NCI-H2227 (cell line): ENCODE measurements around the gene HSF4.

Experiments used
- DNase-seq: peaks from one replicate; lab custom pipeline; 2025; ENCODE audit not compliant: unreplicated experiment; lab: John Stamatoyannopoulos, UW

HSF4 gene

DNA sequence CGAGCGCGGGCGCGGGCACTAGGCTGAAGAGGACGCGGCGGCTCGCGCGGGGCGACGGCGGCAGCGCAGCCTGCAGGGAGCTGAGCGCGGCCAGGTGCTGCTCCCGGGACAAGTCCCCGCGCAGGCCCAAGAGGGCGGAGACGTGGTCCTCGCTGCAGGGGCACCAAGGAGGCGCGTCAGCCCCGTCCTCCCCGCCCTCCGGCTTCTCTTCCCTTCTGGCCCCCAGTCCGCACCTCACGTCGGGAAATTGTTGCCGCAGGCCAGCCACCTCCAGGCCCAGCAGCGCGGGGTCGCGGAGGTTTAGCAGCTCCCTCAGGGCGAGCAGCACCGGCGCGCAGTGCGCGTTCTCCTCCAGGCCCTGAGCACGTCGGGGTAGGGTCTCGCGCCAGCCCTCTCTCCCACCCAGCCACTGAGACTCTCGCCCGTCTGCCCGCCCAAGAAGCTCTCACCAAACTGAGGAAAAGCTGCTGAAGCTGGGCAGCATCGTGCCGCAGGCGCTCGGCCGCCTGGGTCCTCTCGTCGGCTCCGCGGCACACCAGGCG lies 20.0 kb downstream of the HSF4 start:
- DNase-seq = peak; percentile 70

DNA sequence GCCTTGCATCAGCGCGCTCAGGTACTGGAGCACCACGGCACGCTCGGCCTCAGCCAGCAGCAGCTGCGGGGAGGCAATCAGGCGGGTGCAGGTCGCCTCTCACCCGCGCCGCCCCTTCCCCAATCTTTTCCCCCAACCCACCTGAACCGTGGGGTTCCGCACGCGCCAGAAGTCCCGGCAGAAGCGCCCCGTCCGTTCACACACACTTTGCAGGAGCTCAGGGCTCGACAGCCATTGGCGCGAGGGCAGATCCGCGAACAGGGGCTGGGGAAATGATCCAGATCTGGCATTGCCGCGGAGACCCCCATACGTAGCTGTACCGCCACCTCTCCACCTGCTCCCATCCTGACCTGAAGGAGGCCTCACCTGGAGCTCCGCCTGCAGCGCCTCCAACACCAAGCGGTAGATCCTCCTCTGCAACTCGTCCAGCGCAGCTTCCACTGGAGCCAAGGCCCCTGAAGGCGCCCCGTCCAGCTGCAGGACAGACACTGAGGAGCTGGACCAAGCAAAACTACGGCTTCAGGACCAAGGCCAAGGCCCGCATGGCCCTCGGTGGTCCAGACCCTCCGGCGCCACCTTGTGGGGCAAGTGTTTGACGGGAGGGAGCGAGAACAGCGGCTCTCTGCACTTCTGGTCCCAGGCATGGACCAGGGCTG lies 20.6 kb downstream of the HSF4 start:
- DNase-seq = peak; percentile 67

DNA sequence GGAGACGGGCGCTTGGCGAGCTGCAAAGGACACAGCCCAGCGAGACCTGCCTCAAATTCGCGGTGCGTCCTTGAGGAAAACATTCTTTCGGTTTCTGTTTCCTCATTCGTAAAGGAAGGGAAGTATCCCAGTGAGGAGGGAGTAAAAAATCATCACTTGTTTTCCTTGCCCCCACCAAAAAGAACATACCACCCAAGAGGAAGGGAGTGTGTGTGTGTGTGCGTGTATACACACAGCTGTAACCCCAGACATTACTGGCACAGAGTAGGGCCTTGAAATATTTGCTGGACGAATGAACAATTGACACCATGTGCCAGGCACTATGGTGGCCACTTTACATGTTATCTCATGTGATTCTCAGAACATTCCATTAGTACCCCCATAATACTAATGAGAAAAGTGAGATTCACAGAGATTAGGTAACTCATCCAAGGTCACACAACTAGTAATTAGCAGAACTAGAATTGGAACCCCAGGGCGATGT lies 21.1 kb downstream of the HSF4 start:
- DNase-seq = no peak

DNA sequence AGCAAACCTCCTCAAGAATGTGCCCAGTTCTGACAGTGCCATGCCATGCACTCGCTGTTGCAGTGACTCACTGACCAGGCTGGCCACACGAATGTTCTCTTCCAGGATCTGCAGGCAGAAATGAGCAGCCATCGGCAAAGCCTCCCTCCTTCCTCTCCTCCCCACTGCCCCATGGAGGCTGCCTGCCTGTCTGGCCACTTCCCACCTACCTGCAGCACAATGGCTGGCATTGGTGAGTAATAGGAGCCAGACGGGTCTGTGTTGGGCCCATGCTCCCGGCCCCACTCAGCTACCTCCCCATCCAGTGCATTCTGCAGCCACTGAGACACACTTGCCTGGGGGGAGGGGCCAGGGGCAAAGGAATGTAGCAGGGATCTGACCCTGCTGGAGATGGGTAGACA lies 22.0 kb downstream of the HSF4 start:
- no peak for DNase-seq

DNA sequence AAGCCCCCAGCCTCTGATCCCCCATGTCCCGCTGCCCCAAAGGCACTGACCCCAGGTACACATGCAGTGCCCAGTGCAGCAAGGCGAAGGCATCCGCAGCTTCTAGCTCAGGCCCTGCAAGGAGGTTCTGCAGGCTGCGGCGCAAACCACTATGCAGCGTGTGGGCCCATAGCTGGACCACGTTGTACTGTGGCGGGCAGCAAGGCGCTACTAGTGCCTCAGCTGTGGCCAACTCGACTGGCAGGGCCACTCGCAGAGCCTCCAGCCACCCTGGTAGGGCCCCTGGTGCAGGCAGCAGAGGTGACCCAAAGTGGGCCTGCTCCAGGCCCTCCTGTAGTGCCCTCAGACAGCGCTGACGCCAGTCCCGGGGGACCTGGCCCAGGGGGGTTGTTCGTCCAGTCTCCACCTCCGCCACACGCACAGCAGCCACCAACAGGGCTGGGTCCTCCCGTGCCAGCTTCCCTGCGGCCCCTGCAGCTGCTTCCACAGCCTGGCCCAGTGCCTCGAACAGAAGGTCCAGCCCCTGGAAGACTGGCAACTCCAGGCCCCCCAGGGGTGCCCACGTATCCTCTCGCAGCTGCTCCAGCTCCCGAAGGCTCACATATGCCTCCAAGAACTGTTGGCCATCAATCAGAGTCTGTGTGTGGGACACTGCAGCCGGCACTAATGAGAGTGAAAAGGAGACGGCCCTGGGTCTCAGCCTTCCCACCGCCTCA lies 22.8 kb downstream of the HSF4 start:
- DNase-seq = no peak

DNA sequence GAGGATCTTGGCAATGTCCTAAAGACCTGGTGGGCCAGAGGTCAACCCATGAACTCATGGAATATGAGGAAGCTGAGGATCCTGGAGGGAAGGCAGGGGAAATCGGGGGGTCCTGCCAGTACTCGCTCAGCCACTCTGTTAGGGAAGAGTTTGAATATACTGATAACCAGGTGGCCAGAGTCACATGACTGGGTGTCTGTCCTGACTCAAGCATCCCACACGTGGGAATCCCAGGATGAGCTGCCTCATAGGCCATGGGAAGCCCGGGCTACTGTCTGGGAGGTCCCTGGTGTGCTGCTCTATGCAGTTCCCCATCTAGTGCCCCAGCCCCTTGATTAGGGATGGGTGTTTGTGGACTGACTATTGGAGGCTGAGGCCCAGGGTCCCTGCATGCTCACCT lies 23.8 kb downstream of the HSF4 start:
- DNase-seq = no peak

DNA sequence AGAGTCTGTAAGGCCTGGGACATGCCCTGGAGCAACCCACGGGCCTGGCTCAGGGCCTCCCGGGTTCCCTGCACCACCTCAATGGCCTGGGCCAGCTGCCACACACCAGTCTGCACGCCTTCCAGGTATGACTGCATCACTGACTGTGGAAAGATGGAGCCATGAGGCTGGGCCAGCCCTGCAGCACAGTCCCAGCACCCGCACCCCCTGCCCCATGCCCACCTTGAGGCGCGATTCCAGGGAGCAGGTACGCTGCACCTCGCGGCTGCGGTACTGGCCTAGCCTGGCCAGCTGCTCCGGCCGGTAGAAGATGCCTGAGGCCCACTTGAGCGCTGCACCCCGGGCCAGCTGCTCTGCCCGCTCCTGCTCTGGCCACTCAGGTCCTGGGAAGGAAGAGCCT lies 24.3 kb downstream of the HSF4 start:
- no peak for DNase-seq

DNA sequence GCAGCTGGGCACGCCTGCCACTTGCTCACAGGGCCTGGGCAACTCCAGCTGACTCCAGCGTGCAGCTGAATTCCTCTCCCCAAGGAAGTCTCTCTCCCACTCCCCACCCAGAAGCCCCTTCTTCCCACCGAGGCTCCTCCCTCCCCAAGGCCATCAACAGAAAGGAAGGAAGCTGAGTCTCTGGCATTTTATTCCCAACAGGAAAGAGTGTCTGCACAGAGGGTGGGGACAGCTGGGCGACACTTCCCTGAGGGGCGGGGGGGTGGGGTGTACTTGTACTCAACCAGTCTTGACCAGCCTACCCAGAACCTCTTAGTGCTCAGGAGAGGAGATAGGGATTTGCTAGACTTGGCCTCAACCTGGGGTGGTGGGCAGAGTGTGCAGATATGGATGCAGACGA lies 25.5 kb downstream of the HSF4 start, which contains the start of gene EXOC3L1:
TSS of gene EXOC3L1 (minus strand) at position 96 of the 400 bp plus-strand sequence. CDS start 460 bp downstream, outside the sequence.
- no peak for DNase-seq

DNA sequence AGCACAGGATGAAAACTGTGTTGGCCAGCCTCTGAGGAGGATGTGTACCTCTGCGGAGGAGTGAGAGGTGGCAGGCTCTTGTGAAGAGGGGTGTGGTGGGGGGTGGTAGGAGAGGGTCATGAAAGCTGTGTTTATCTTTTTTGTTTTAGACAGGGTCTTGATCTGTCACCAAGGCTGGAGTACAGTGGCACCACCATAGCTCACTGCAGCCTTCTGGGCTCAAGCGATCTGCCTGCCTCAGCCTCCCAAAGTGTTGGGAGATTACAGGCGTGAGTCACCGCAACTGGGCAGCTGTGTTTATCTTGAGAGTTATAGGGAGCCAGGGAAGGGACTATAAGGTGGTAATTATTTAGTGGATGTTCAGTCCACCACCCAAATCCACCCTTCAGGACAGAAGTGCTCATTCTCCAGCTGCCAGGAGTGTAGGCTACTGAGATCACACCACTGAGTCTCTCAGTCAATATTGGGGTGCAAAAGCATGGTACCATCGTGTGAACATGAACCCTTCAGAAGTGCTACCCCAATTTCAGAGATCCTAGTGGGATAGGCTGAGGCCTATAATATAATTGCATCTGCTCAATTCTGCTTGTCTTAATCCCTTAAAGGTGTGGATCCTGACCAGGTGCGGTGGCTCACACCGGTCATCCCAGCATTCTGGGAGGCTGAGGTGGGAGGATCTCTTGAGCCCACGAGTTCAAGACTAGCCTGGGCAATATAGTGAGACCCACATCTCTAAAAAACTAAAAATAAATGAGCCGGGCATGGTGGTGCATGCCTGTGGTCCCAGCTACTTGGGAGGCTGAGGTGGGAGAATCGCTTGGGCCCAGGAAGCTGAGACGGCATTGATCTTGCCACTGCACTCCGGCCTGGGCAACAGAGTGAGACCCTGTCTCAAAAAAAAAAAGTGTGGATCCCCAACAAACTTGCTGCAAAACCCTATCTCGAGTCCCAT lies 26.2 kb downstream of the HSF4 start:
- no peak for DNase-seq

DNA sequence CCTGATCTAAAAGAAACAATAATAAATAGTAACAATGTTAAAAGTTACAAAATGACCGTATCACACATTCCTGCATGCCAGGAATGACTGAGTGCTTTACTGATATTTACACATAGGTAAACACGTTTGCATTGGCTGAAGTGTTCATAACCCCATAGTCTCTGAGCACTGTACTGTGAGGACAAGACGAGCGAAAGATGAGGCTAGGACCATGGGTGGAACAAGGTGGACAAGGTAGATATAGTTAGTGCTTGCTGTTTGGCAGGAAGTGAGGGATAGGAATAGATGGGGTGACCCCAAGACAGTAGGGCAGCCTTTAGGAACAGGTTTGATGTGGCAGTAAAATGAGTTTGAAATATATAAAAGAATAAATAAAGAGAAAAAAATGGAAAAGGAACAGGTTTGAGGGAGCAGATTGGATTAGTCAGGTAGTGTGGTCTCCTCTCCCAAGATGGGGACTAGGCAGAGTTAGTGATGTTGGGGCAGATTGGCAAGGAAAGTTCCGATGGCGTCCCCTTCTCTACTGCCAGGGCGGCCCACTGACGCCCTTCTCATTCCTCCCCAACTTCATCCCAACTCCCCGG lies 27.0 kb downstream of the HSF4 start:
- DNase-seq = no peak

DNA sequence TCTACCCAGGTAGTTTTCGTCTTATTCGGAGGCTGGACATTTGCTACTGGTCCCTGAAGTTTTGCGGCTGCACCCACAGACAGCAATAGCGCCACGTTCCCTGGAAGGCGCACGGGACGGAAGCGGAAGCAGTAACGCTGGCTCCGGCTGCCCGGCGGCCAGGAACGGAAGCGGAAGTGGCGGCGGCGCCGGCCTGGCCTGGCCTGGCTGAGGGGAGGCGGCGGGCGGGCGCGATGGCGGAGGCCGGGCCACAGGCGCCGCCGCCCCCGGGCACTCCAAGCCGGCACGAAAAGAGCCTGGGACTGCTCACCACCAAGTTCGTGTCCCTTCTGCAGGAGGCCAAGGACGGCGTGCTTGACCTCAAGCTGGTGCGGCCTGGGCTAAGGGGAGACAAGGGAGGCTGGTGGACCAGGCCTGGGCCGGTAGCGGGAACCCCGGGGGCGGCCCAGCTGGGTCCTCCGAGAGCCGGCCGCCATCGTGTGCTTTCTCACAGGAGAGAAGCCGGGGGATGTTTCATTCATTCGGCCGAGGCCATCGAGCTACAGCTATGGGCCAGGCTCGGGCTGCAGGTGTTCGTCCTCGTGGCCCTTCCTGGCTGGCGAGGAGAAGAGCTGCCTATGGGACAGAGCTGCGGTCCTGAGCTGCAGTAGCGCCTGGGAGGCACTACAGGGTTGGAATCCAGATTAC lies 27.6 kb downstream of the HSF4 start, which contains the start of gene E2F4:
TSS of gene E2F4 (plus strand) at position 161 of the 687 bp plus-strand sequence. CDS start at position 234, 73 bp downstream.
- DNase-seq = peak; percentile 91

DNA sequence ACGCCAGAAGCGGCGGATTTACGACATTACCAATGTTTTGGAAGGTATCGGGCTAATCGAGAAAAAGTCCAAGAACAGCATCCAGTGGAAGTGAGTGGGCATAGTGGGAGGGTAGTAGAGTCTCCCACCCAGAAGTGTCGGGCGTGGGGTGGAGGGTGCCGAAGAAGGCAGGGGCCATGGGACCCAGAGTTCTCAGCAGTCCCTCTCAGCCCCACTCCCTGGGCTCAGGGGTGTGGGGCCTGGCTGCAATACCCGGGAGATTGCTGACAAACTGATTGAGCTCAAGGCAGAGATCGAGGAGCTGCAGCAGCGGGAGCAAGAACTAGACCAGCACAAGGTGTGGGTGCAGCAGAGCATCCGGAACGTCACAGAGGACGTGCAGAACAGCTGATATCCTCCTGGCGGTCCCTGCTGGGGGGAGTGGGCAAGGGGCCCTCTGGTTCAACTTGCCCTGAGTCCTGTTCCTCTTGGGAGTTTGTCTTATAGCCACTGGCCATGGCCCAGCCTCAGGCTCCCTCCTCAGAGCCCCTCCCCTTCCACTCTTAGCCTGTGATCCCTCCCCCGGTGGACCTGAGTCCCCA lies 28.3 kb downstream of the HSF4 start:
- no peak for DNase-seq

DNA sequence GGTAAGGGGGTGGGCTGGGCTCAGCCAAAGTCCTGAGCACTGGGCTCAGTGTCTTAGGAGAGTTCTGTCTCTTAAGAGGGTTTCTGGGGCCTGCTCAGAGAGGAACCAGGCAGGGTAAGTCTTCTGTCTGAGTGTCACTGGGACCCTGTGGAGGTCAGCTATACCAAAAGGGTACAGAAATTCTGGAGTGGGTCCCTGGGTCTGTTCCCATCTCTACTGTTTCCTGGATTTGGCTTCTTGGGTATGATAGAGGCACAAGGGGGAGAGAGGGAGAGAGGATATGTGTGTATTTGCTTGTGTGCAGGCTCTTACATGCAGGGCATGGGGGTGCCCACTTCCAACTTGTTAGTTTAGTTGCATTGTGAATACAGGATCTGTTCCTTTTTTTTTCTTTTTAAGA lies 29.0 kb downstream of the HSF4 start:
- DNase-seq = no peak

DNA sequence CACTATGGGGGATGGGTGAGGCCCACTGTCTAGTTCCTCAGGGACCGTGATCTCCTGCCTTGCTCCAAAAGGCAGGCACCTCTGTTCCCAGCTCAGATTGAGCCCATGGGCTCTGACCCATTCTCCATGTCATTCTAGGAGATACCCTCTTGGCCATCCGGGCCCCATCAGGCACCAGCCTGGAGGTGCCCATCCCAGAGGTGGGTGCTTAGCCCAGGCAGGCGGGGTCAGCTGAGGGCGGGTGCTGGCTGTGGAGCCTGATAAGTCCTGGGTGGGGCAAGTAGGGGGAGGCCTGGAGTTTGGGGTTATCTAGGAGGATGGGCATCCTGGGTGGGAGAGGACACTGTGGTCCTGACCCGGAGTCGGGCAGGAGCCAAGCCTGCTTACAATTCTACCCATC lies 29.7 kb downstream of the HSF4 start:
- DNase-seq = no peak

DNA sequence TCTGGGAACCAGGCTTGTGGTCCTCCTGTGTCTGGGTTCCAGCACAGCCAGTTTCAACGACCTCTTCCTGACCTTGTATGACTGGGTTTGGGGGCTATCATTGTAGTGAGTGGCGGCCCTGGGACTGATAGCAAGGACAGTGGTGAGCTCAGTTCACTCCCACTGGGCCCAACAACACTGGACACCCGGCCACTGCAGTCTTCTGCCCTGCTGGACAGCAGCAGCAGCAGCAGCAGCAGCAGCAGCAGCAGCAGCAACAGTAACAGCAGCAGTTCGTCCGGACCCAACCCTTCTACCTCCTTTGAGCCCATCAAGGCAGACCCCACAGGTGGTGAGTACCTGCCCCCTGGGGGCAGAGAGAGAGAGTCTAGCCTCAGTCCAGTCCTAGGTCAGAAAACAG lies 31.1 kb downstream of the HSF4 start:
- no peak for DNase-seq

DNA sequence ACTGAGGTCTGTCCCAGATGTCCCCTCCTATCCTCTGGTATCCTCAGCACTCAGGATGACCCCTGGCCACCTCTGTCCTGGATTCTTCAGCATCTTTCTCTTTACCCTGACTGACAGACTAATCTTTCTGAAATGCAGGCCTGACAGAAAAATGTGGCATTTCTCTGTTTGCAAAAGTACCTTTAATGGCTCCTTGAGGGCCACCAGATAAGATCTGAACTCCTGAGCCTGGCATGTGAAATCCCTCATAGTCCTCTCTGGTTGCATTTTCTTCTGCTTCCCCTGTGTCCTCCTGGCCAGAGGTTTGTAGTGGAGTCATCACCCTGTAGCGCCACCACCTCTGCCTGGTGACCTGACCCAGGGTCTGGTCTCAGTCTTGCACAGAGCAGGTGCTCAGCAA lies 32.3 kb downstream of the HSF4 start:
- DNase-seq = no peak

DNA sequence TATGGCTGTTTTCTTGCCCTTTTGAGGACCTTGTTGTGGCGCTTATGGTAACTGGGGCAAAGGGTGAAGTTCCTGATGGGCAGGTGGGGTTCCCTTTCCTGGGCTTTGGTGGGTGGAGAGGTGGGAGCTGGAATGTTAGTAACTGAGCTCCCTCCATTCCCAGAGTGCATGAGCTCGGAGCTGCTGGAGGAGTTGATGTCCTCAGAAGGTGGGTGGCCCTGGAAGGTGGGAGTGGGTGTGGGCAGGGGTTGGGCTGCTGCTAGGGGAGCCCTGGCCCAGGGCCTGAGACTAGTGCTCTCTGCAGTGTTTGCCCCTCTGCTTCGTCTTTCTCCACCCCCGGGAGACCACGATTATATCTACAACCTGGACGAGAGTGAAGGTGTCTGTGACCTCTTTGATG lies 33.2 kb downstream of the HSF4 start:
- DNase-seq = no peak

DNA sequence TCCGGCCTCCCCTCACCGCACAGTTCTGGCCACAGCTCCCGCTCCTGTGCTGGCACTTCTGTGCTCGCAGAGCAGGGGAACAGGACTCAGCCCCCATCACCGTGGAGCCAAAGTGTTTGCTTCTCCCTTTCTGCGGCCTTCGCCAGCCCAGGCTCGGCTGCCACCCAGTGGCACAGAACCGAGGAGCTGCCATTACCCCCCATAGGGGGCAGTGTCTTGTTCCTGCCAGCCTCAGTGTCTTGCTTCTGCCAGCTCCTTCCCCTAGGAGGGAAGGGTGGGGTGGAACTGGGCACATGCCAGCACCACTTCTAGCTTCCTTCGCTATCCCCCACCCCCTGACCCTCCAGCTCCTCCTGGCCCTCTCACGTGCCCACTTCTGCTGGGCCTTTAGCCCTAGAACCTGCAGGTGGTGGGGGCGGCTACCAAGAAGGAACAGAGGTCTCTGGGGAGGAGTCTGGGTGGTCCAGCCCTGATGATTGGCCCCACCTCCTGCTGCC lies 33.7 kb downstream of the HSF4 start:
- DNase-seq = no peak

DNA sequence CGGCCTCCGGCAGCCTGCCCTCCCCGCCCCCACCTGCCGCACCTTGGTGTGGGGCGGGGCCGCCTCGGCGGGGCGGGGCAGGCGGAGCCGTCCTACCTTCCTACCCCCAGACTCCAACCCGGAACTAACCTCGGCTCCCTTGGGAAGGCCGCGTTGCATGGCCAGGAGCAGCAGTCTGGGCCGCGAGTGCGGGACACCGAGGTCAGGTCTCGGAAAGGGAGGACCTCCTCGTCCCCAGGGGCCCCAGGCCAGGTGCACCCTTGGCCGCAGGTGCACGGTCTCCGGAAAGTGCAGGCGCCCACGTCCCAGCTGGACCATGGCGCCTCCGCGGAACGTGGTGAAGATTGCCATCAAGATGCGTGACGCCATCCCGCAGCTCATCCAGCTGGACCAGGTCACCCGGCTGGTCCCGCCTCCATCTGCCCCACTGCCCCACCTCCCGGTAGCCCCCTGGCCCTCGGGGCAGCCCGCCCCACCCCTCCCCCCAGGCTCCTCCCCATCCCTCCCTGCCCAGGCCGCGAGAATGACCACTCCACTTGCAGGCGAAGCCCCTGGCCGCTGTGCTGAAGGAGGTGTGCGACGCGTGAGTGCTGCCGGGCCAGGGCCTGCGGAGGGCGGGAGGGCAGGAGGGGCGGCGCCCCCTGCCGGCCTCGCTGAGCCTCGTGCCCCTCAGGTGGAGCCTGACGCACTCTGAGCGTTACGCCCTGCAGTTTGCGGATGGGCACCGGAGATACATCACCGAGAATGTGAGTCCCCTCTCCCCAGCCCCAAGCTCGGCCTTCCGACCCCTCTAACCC lies 34.7 kb downstream of the HSF4 start, which contains the start of gene ELMO3:
TSS of gene ELMO3 (plus strand) at position 121 of the 797 bp plus-strand sequence. CDS start at position 317, 196 bp downstream.
- DNase-seq = no peak
